ENCODE measurements around the gene DCC. TPM values are rescaled to one million over a fixed set of nuclear protein-coding genes. Genes with fewer than 3 reads are reported as not detected.

Gene DCC
- total and polyA plus RNA-seq, 3 donors from 2014 or later, result 7.9 to 42.1 (median 24.5) TPM

DNA sequence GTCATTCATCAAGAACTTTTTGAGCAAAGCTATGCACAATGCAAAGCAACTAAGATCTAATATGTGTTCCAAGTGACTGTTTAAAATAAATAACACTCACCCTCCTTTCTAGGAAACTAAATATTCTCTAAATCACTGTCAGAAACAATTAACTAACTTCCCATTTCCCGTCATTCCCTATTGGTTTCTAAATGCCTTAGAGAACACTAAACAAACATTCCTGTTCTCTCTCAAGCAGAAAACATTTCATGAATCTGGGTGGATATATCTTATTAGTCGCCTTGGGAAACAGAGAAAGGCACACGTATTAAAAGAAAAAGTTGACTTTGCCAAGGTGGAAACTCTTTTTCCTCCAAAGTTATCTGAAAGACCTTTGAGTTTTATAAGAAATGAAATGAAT is 1149.3 kb downstream of the DCC start:
- Histone ChIP-seq H3K4me1 (no peaks in the 10 kb centered on the region), H3K27ac (no peak overlapping the region), H3K9me3 (no peaks in the 10 kb centered on the region), H3K4me3 (no peak overlapping the region), H3K27me3 (no peaks in the 10 kb centered on the region), H3K36me3 (ENCODE audit: low read depth, missing control alignments) (no peaks in the 10 kb centered on the region)
- intact Hi-C loops (cut with DNase I; ENCODE audit: low total_unique reads), result no loop called here
- TF ChIP-seq CTCF (IDR thresholded peaks at IDR 0.05), result no peak
- no peak for TF ChIP-seq POLR2A (IDR thresholded peaks at IDR 0.05)
- WGBS, 2 donors, result 33 to 34% methylated on average over 3 of the region's 3 CpGs
- DNase-seq, result no peak

DNA sequence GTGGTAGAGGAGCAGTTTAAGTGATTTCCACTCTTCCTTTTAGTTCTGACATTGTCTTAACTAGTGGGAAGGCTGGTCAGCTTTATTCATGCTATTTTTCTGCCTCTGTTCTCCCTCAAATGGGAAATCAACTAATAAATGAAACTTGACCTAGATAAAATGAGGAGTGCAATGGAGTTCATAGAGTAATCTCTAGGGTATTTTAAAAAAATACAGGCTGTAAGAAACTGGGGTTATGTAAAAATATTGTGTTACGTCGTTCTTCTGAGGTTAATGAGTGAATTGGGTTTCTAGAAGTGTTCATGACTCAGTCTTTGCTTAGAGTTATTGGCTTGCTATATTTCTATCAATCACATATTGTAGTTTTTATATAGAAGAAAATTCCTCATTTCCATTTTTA is 1150.0 kb downstream of the DCC start:
- no peak overlapping the region for H3K27ac ChIP-seq
- no peak for DNase-seq
- intact Hi-C loops (cut with DNase I; ENCODE audit: low total_unique reads), result no loop called here
- no peaks in the 10 kb centered on the region for H3K9me3 ChIP-seq
- no peaks in the 10 kb centered on the region for H3K27me3 ChIP-seq
- H3K4me1 ChIP-seq, result no peaks in the 10 kb centered on the region
- no peaks in the 10 kb centered on the region for H3K36me3 ChIP-seq (ENCODE audit: low read depth, missing control alignments)
- 37 to 57% methylated on average over 2 of the region's 2 CpGs for WGBS, 2 donors
- no peak overlapping the region for H3K4me3 ChIP-seq
- TF ChIP-seq POLR2A (IDR thresholded peaks at IDR 0.05) (no peak), CTCF (IDR thresholded peaks at IDR 0.05) (no peak)

DNA sequence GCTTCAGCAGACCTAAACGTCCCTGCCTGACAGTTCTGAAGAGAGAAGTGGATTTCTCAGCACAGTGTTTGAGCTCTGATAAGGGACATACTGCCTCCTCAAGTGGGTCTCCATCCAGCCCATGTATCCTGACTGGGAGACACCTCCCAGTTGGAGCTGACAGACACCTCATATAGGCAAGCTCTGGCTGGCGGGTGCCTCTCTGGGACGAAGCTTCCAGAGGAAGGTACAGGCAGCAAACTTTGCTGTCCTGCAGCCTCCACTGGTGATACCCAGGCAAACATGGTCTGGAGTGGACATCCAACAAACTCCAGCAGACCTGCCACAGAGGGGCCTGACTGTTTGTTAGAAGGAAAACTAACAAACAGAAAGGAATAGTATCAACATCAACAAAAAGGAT is 1156.0 kb downstream of the DCC start:
- no peak overlapping the region for H3K4me3 ChIP-seq
- no peaks in the 10 kb centered on the region for H3K9me3 ChIP-seq
- intact Hi-C loops (cut with DNase I; ENCODE audit: low total_unique reads), result no loop called here
- TF ChIP-seq POLR2A (IDR thresholded peaks at IDR 0.05) (no peak), CTCF (IDR thresholded peaks at IDR 0.05) (no peak)
- no peaks in the 10 kb centered on the region for H3K4me1 ChIP-seq
- H3K36me3 ChIP-seq (ENCODE audit: low read depth, missing control alignments), result no peaks in the 10 kb centered on the region
- WGBS, 2 donors, result 76 to 85% methylated on average over 3 of the region's 3 CpGs
- no peaks in the 10 kb centered on the region for H3K27me3 ChIP-seq
- H3K27ac ChIP-seq, result no peak overlapping the region
- DNase-seq, result no peak

GRCh38 chr18:53503914-53504441 is 1164.0 kb downstream of the DCC start:
- 77 to 81% methylated on average over 7 of the region's 7 CpGs for WGBS, 2 donors
- no peak for DNase-seq
- no peaks in the 10 kb centered on the region for H3K9me3 ChIP-seq
- H3K27ac ChIP-seq, result no peak overlapping the region
- no peaks in the 10 kb centered on the region for H3K36me3 ChIP-seq (ENCODE audit: low read depth, missing control alignments)
- no peaks in the 10 kb centered on the region for H3K4me1 ChIP-seq
- intact Hi-C loops (cut with DNase I; ENCODE audit: low total_unique reads), result no loop called here
- TF ChIP-seq CTCF (IDR thresholded peaks at IDR 0.05) (no peak), POLR2A (IDR thresholded peaks at IDR 0.05) (no peak)
- no peak overlapping the region for H3K4me3 ChIP-seq
- H3K27me3 ChIP-seq, result no peaks in the 10 kb centered on the region

GRCh38 chr18:53508529-53508928 is 1168.5 kb downstream of the DCC start:
- no peaks in the 10 kb centered on the region for H3K27me3 ChIP-seq
- H3K9me3 ChIP-seq, result no peaks in the 10 kb centered on the region
- no peak for TF ChIP-seq CTCF (IDR thresholded peaks at IDR 0.05)
- no peak for TF ChIP-seq POLR2A (IDR thresholded peaks at IDR 0.05)
- WGBS, 2 donors, result 77 to 82% methylated on average over 3 of the region's 3 CpGs
- H3K4me3 ChIP-seq, result no peak overlapping the region
- DNase-seq, result no peak
- no peaks in the 10 kb centered on the region for H3K36me3 ChIP-seq (ENCODE audit: low read depth, missing control alignments)
- H3K27ac ChIP-seq, result no peak overlapping the region
- intact Hi-C loops (cut with DNase I; ENCODE audit: low total_unique reads), result no loop called here
- no peaks in the 10 kb centered on the region for H3K4me1 ChIP-seq

All from testis (tissue), 3 donors.